Measurements from ENCODE around the gene EVI2A. TPM values are rescaled to one million over a fixed set of nuclear protein-coding genes. Genes with fewer than 3 reads are reported as not detected.

Gene EVI2A
- total RNA-seq, 1 experiment from 2014 or later = not detected

GRCh38 chr17:31308372-31309334, 12.8 kb downstream of the EVI2A start:
- DNase-seq (ENCODE audit: low read depth, low spot score) (no peak), ATAC-seq (no peak)
- Histone ChIP-seq H3K79me2 (ENCODE audit: insufficient read depth, low read length) (no peaks in the 10 kb centered on the region), H3K4me1 (ENCODE audit: control insufficient read depth in 1 of 2, insufficient read depth in 2 of 2, low read length in 2 of 2) (no peaks in the 10 kb centered on the region), H3K27me3 (ENCODE audit: insufficient read depth, low read length) (no peaks in the 10 kb centered on the region), H3K4me2 (ENCODE audit: low read length) (no peak overlapping the region), H3K9ac (ENCODE audit: low read length) (no peak overlapping the region), H3K9me3 (ENCODE audit: control insufficient read depth in 1 of 2, insufficient read depth in 1 of 2, low read depth in 1 of 2, low read length in 2 of 2) (no peaks in the 10 kb centered on the region), H3K27ac (ENCODE audit: low read depth, low read length) (no peak overlapping the region), H2AFZ (ENCODE audit: low read depth, low read length, poor library complexity, severe bottlenecking) (no peak overlapping the region), H3K4me3 (replicated peaks in 1 of 2; ENCODE audit: low read depth in 1 of 2, low read length in 2 of 2) (no peak overlapping the region), H3K9me2 (ENCODE audit: insufficient read depth) (no peaks in the 10 kb centered on the region), H4K20me1 (ENCODE audit: insufficient read depth) (no peaks in the 10 kb centered on the region), H3K36me3 (ENCODE audit: control insufficient read depth in 1 of 2, insufficient read depth in 2 of 2, low read length in 2 of 2) (no peaks in the 10 kb centered on the region; a peak in 1 of 4 replicates)
- POLR2A ChIA-PET = no interaction called here
- intact Hi-C loops (cut with micrococcal nuclease) = no loop called here
- no TSS peak for BruUV-seq (replicated peaks)
- CTCF ChIA-PET = no interaction called here
- RAD21 ChIA-PET (ENCODE audit: low non-redundant PET in 1 of 2, low total read pairs in 2 of 2, uncharacterized antibody in 2 of 2, unreplicated experiment in 2 of 2) = no interaction called here
- no peak for TF ChIP-seq REST (IDR thresholded peaks at IDR 0.05; ENCODE audit: low read depth)
- TF ChIP-seq YY1 (IDR thresholded peaks at IDR 0.05; ENCODE audit: extremely low read depth, insufficient replicate concordance, low read depth, low read length) = no peak
- no peak for TF ChIP-seq SP1 (IDR thresholded peaks at IDR 0.05; ENCODE audit: low read depth)
- no peak for TF ChIP-seq TCF7L2 (IDR thresholded peaks at IDR 0.05; ENCODE audit: borderline replicate concordance, extremely low read depth, insufficient read depth, insufficient read length)
- TF ChIP-seq EZH2phosphoT487 (IDR thresholded peaks at IDR 0.05; ENCODE audit: borderline replicate concordance) = no peak
- TF ChIP-seq CBX3 (IDR thresholded peaks at IDR 0.05; ENCODE audit: low read depth) = no peak
- no peak for TF ChIP-seq SIN3A (IDR thresholded peaks at IDR 0.05; ENCODE audit: low read depth)
- no peak for TF ChIP-seq POLR2A (IDR thresholded peaks at IDR 0.05; ENCODE audit: borderline replicate concordance, extremely low read depth, insufficient read depth, insufficient read length)
- TF ChIP-seq, protein P1, sequence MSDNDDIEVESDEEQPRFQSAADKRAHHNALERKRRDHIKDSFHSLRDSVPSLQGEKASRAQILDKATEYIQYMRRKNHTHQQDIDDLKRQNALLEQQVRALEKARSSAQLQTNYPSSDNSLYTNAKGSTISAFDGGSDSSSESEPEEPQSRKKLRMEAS (IDR thresholded peaks at IDR 0.05) = no peak
- TF ChIP-seq CEBPB (IDR thresholded peaks at IDR 0.05; ENCODE audit: low read depth) = no peak
- TF ChIP-seq CTCF (IDR thresholded peaks at IDR 0.05 in 2 of 3, conservative IDR thresholded peaks at IDR 0.05 in 1 of 3; ENCODE audit: borderline replicate concordance in 1 of 3, insufficient read depth in 1 of 3, low read depth in 2 of 3, low read length in 2 of 3) = no peak
- TF ChIP-seq, protein P2, sequence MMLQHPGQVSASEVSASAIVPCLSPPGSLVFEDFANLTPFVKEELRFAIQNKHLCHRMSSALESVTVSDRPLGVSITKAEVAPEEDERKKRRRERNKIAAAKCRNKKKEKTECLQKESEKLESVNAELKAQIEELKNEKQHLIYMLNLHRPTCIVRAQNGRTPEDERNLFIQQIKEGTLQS (IDR thresholded peaks at IDR 0.05) = no peak
- no peak for TF ChIP-seq ELF1 (IDR thresholded peaks at IDR 0.05; ENCODE audit: borderline replicate concordance, low read depth)
- TF ChIP-seq POLR2AphosphoS5 (IDR thresholded peaks at IDR 0.05; ENCODE audit: low read depth, low read length) = no peak
- TF ChIP-seq FOSL1 (IDR thresholded peaks at IDR 0.05; ENCODE audit: low read depth) = no peak
- TF ChIP-seq ZNF274 (IDR thresholded peaks at IDR 0.05; ENCODE audit: low read depth, low read length) = no peak
- no peak for TF ChIP-seq JUND (IDR thresholded peaks at IDR 0.05)
- TF ChIP-seq, protein P3, sequence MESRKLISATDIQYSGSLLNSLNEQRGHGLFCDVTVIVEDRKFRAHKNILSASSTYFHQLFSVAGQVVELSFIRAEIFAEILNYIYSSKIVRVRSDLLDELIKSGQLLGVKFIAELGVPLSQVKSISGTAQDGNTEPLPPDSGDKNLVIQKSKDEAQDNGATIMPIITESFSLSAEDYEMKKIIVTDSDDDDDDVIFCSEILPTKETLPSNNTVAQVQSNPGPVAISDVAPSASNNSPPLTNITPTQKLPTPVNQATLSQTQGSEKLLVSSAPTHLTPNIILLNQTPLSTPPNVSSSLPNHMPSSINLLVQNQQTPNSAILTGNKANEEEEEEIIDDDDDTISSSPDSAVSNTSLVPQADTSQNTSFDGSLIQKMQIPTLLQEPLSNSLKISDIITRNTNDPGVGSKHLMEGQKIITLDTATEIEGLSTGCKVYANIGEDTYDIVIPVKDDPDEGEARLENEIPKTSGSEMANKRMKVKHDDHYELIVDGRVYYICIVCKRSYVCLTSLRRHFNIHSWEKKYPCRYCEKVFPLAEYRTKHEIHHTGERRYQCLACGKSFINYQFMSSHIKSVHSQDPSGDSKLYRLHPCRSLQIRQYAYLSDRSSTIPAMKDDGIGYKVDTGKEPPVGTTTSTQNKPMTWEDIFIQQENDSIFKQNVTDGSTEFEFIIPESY (IDR thresholded peaks at IDR 0.05; ENCODE audit: extremely low read depth, insufficient replicate concordance, low read length) = no peak
- TF ChIP-seq RAD21 (IDR thresholded peaks at IDR 0.05; ENCODE audit: low read depth) = no peak
